Esophagus squamous epithelium (tissue), 5 donors: ENCODE results near the gene TRPC3. TPM values are rescaled to one million over a fixed set of nuclear protein-coding genes. Genes with fewer than 3 reads are reported as not detected.

Experiments
- DNase-seq: peaks from one replicate; lab custom pipeline; 2025; lab: John Stamatoyannopoulos, UW
- H3K27ac ChIP-seq, 4 donors: fragments of 200-600 bp; sonication (generic); one replicate each; pipeline ENCODE4 v1.5.1; 2016 to 2019; ENCODE audit warnings: mild to moderate bottlenecking in 1 of 4
- H3K27me3 ChIP-seq, 4 donors: fragments of 200-600 bp; sonication (generic); 1 replicate in 3 of 4; 2 replicates in 1 of 4; pipeline versions ENCODE4 v1.5.1 to v1.6.0; 2017 to 2021; ENCODE audit warnings: antibody characterized with exemption in 1 of 4
- H3K36me3 ChIP-seq, 3 donors: fragments of 200-600 bp; sonication (generic); one replicate each; pipeline ENCODE4 v1.5.1; 2016 to 2019
- H3K4me1 ChIP-seq, 3 donors: fragments of 200-600 bp; sonication (generic); one replicate each; pipeline ENCODE4 v1.5.1; 2017 to 2019
- H3K4me3 ChIP-seq, 4 donors: fragments of 200-600 bp; sonication (generic); 1 replicate in 3 of 4; 2 replicates in 1 of 4; pipeline ENCODE4 v1.5.1; 2016 to 2019; ENCODE audit warnings: mild to moderate bottlenecking in 2 of 4, moderate library complexity in 1 of 4
- H3K9me3 ChIP-seq, 3 donors: fragments of 200-600 bp; sonication (generic); one replicate each; pipeline ENCODE4 v1.5.1; 2016 to 2019
- CTCF ChIP-seq, 6 experiments: fragments of 450-650 bp in 4 of 6; fragments of 200-600 bp in 2 of 6; sonication (generic) in 2 of 6; IDR thresholded peaks; one replicate each; pipeline ENCODE4 v1.5.1; 2016 to 2019; ENCODE audit warnings: antibody characterized with exemption in 6 of 6, mild to moderate bottlenecking in 4 of 6, moderate library complexity in 4 of 6
- POLR2A ChIP-seq, 4 donors: fragments of 450-650 bp; IDR thresholded peaks; one replicate each; pipeline ENCODE4 v1.6.1; 2017; ENCODE audit warnings: antibody characterized with exemption in 4 of 4, mild to moderate bottlenecking in 4 of 4, moderate library complexity in 3 of 4
- WGBS, 2 donors: methylation state at CpG; one replicate each; pipeline ENCODE4 v1.1.5; 2018; 5-methylcytosine and 5-hydroxymethylcytosine counted together
- intact Hi-C: fragments of 100-400 bp; cut with DNase I; formaldehyde crosslinking; loops from one replicate; pipeline ENCODE4 v1.15.0; 2022
- total RNA-seq, 4 donors: library from RNA; depleted of rRNA; stranded (reverse); fragments of >200 nt; gene quantifications; one replicate each; pipeline ENCODE4 v1.1.0, GENCODE V29; 2016
- donor health status: DM: yes; HTN: yes; CAD: no.

TRPC3 gene
- total RNA-seq, 4 donors from 2014 or later: 0.09 to 0.19 TPM; not detected in 2

DNA sequence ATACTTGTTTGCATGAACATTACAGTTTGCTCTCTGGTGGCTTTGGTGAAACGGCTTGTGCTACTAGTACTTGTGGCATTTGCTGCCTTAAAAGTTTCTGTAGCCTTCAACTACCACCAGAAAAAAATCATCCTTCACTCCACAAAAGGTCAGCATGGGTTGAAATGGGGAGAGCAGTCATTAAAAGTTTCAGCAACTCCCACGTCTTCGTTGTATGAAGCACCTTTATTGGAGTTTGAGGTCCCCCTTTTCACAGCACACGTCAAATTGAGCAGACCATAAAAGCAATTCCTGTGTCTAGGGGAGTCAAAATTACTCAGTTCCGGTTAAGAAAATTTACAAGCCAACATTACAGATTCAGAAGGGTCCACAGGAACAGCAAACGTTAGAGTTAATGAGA, 105.2 kb downstream of the TRPC3 start:
- intact Hi-C loops: no loop called here
- H3K27me3 ChIP-seq: no peaks in the 10 kb centered on the region
- H3K4me3 ChIP-seq: no peak overlapping the region
- no peak for DNase-seq
- H3K4me1 ChIP-seq: no peaks in the 10 kb centered on the region
- no peaks in the 10 kb centered on the region for H3K9me3 ChIP-seq
- WGBS, 2 donors: 82 to 90% methylated on average over 6 of the region's 6 CpGs
- TF ChIP-seq POLR2A (IDR thresholded peaks at IDR 0.05): no peak
- TF ChIP-seq CTCF (IDR thresholded peaks at IDR 0.05): no peak
- H3K27ac ChIP-seq: no peak overlapping the region
- peaks cover 0 to 88% (median 14%) of the 10 kb centered on the region in 3 donors for H3K36me3 ChIP-seq

- peaks cover 0 to 89% (median 14%) of the 10 kb centered on the region in 3 donors for H3K36me3 ChIP-seq
- WGBS, 2 donors: 95 to 97% methylated on average over 4 of the region's 4 CpGs
These were observed 109.0 kb downstream of the TRPC3 start for GRCh38 chr4:121842862-121843261.

GRCh38 chr4:121838136-121838535, 113.7 kb downstream of the TRPC3 start:
- H3K27ac ChIP-seq: no peak overlapping the region
- no peaks in the 10 kb centered on the region for H3K4me1 ChIP-seq
- DNase-seq: no peak
- no peak overlapping the region for H3K4me3 ChIP-seq
- TF ChIP-seq CTCF (IDR thresholded peaks at IDR 0.05): no peak
- TF ChIP-seq POLR2A (IDR thresholded peaks at IDR 0.05): no peak
- intact Hi-C loops: no loop called here
- H3K27me3 ChIP-seq: no peaks in the 10 kb centered on the region
- H3K9me3 ChIP-seq: no peaks in the 10 kb centered on the region
- H3K36me3 ChIP-seq: peaks cover 0 to 81% (median 2%) of the 10 kb centered on the region in 3 donors

More at GRCh38 chr4:121842862-121843261, 109.0 kb downstream of the TRPC3 start:
- intact Hi-C loops: no loop called here
- no peak for TF ChIP-seq POLR2A (IDR thresholded peaks at IDR 0.05)
- TF ChIP-seq CTCF (IDR thresholded peaks at IDR 0.05): no peak
- H3K4me1 ChIP-seq: no peaks in the 10 kb centered on the region
- no peak for DNase-seq
- no peak overlapping the region for H3K4me3 ChIP-seq
- H3K27ac ChIP-seq: no peak overlapping the region
- H3K27me3 ChIP-seq: no peaks in the 10 kb centered on the region
- H3K9me3 ChIP-seq: no peaks in the 10 kb centered on the region

DNA sequence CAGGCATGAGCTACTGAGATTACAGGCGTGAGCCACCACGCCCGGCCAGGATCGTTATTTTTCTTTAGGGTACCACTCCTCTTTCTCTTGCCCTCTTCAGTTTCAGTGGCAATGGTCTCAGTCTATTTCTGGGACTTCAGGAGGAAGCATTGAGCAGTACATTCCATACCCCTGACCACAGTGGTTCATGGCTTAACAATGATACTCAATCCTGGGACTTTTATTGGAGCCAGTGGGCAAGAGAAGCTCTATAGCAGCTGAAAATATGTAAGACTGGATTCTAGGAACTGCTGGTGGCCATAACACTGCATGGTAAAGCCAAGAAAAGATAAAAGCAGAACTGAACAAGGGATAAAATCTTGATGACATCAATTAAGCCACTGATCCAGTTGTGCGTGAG, 122.3 kb downstream of the TRPC3 start:
- intact Hi-C loops: no loop called here
- 87 to 92% methylated on average over 4 to 5 of the region's 5 CpGs for WGBS, 2 donors
- Histone ChIP-seq H3K4me3 (no peak overlapping the region), H3K36me3 (peaks cover 3 to 82% (median 4%) of the 10 kb centered on the region in 3 donors), H3K27ac (no peak overlapping the region), H3K4me1 (peaks cover 0 to 2% (median 0%) of the 10 kb centered on the region in 3 donors), H3K9me3 (no peaks in the 10 kb centered on the region), H3K27me3 (no peaks in the 10 kb centered on the region)
- TF ChIP-seq POLR2A (IDR thresholded peaks at IDR 0.05): no peak
- no peak for TF ChIP-seq CTCF (IDR thresholded peaks at IDR 0.05)
- DNase-seq: no peak

Other genes starting within 250 kb of the TRPC3 start
- gene SMIM43, start 186.9 kb downstream of the TRPC3 start, total RNA-seq: under 1 TPM in 1 of 4 donors, not detected in 3; 0.38 TPM
- 10 to 100 TPM in 3 of 4 donors, 1 to 10 TPM in 1; 9.3 to 27.7 (median 23.9) TPM for gene EXOSC9, start 150.7 kb downstream of the TRPC3 start, total RNA-seq
- gene CCNA2, start 128.2 kb downstream of the TRPC3 start, total RNA-seq: 10 to 100 TPM; 11.6 to 43.5 (median 22.6) TPM
- gene BBS7, start 81.6 kb downstream of the TRPC3 start, total RNA-seq: 10 to 100 TPM; 10.5 to 16.6 (median 11.8) TPM
- gene BLTP1, start 200.3 kb upstream of the TRPC3 start, total RNA-seq: 100 to 1,000 TPM in 1 of 4 donors, 10 to 100 TPM in 3; 27.1 to 100 (median 37.8) TPM